HepG2 (cell line): ENCODE measurements around the gene TADA2B. TPM values are rescaled to one million over a fixed set of nuclear protein-coding genes. Genes with fewer than 3 reads are reported as not detected.

Experiments
- IKZF1 ChIP-seq: fragments of 450-650 bp; IDR thresholded peaks from 2 replicates; pipeline ENCODE4 v1.7.1; 2016
- NFIB ChIP-seq: sonication (generic); formaldehyde crosslinking; IDR thresholded peaks from 2 replicates; pipeline ENCODE4 v1.9.0; 2021; ENCODE audit warnings: missing genetic modification reagents, mild to moderate bottlenecking, borderline replicate concordance
- SAP130 ChIP-seq: IDR thresholded peaks from 2 replicates; pipeline ENCODE4 v1.6.1; 2016; ENCODE audit warnings: low read depth
- TAF15 ChIP-seq: fragments of 200-400 bp; formaldehyde crosslinking; IDR thresholded peaks from one replicate; pipeline ENCODE4 v1.6.1; 2018; ENCODE audit warnings: mild to moderate bottlenecking, low read depth, low read length; ENCODE audit not compliant: poor library complexity, severe bottlenecking
- TARDBP ChIP-seq: sonication (generic); formaldehyde crosslinking; IDR thresholded peaks from 2 replicates; pipeline ENCODE4 v1.8.0; 2022; ENCODE audit warnings: mild to moderate bottlenecking, missing genetic modification reagents
- YEATS4 ChIP-seq: sonication (generic); formaldehyde crosslinking; IDR thresholded peaks from 2 replicates; pipeline ENCODE4 v1.4.0; 2020; ENCODE audit warnings: missing genetic modification reagents, borderline replicate concordance
- ZBTB1 ChIP-seq: sonication (generic); formaldehyde crosslinking; IDR thresholded peaks from 2 replicates; pipeline ENCODE4 v1.4.0; 2020; ENCODE audit warnings: missing genetic modification reagents, borderline replicate concordance
- ZIK1 ChIP-seq: sonication (generic); formaldehyde crosslinking; IDR thresholded peaks from 2 replicates; pipeline ENCODE4 v1.5.0; 2020; ENCODE audit warnings: mild to moderate bottlenecking, low read depth, missing genetic modification reagents, borderline replicate concordance
- ZNF33B ChIP-seq: sonication (generic); formaldehyde crosslinking; IDR thresholded peaks from 2 replicates; pipeline ENCODE4 v1.5.1; 2020; ENCODE audit warnings: mild to moderate bottlenecking, missing genetic modification reagents
- ZNF572 ChIP-seq: sonication (generic); formaldehyde crosslinking; IDR thresholded peaks from 2 replicates; pipeline ENCODE4 v1.5.1; 2020; ENCODE audit warnings: mild to moderate bottlenecking, missing genetic modification reagents
- ZNF780A ChIP-seq: sonication (generic); formaldehyde crosslinking; IDR thresholded peaks from 2 replicates; pipeline ENCODE4 v1.8.0; 2022; ENCODE audit warnings: mild to moderate bottlenecking, missing genetic modification reagents, moderate library complexity
- polyA plus RNA-seq, 8 experiments: library from polyadenylated mRNA; depleted of rRNA in 3 of 8; stranded (reverse) in 7 of 8; unstranded in 1 of 8; fragments of >200 nt; fragmentation: Illumina TruSeq in 4 of 8; extraction: Trizol in 4 of 8; gene quantifications; 2 replicates each; pipeline versions ENCODE4 v1.2.1 to v1.2.3, GENCODE V29; 2011 to 2016; ENCODE audit warnings: low read depth in 4 of 8, missing spikeins in 1 of 8, mixed read lengths in 1 of 8; ENCODE audit not compliant: insufficient read depth in 1 of 8
- total RNA-seq, 5 experiments: library from RNA; depleted of rRNA; stranded (reverse); fragments of >200 nt; fragmentation: Illumina TruSeq; extraction: Trizol; gene quantifications; 2 replicates each; pipeline ENCODE4 v1.2.3, GENCODE V29; 2016; ENCODE audit warnings: low read depth in 1 of 5
- TF ChIP-seq, protein P1 (sequence below): sonication (generic); formaldehyde crosslinking; conservative IDR thresholded peaks from 2 replicates; pipeline ENCODE4 v1.8.0; 2022; ENCODE audit warnings: missing genetic modification reagents
- TF ChIP-seq, protein P2 (sequence below): sonication (generic); formaldehyde crosslinking; IDR thresholded peaks from 2 replicates; pipeline ENCODE4 v1.4.0; 2020; ENCODE audit warnings: mild to moderate bottlenecking, missing genetic modification reagents, borderline replicate concordance
- TF ChIP-seq, protein P3 (sequence below): sonication (generic); formaldehyde crosslinking; IDR thresholded peaks from 2 replicates; pipeline ENCODE4 v1.8.0; 2023; ENCODE audit warnings: mild to moderate bottlenecking, missing genetic modification reagents
- TF ChIP-seq, protein P4 (sequence below): IDR thresholded peaks from 2 replicates; pipeline ENCODE4 v1.6.1; 2018; ENCODE audit warnings: missing genetic modification reagents, mild to moderate bottlenecking, missing compliant biosample characterization
- TF ChIP-seq, protein P5 (sequence below): sonication (generic); formaldehyde crosslinking; IDR thresholded peaks from 2 replicates; pipeline ENCODE4 v1.8.0; 2022; ENCODE audit warnings: mild to moderate bottlenecking, missing genetic modification reagents
- TF ChIP-seq, protein P6 (sequence below): sonication (generic); formaldehyde crosslinking; conservative IDR thresholded peaks from 2 replicates; pipeline ENCODE4 v1.8.0; 2022; ENCODE audit warnings: low read depth, missing genetic modification reagents

The TADA2B gene
- total and polyA plus RNA-seq, 2 of the 13 experiments (the other 11 are each of a cell fraction or from before 2014, with no cell fraction given), result 4.6 to 8.9 TPM

DNA sequence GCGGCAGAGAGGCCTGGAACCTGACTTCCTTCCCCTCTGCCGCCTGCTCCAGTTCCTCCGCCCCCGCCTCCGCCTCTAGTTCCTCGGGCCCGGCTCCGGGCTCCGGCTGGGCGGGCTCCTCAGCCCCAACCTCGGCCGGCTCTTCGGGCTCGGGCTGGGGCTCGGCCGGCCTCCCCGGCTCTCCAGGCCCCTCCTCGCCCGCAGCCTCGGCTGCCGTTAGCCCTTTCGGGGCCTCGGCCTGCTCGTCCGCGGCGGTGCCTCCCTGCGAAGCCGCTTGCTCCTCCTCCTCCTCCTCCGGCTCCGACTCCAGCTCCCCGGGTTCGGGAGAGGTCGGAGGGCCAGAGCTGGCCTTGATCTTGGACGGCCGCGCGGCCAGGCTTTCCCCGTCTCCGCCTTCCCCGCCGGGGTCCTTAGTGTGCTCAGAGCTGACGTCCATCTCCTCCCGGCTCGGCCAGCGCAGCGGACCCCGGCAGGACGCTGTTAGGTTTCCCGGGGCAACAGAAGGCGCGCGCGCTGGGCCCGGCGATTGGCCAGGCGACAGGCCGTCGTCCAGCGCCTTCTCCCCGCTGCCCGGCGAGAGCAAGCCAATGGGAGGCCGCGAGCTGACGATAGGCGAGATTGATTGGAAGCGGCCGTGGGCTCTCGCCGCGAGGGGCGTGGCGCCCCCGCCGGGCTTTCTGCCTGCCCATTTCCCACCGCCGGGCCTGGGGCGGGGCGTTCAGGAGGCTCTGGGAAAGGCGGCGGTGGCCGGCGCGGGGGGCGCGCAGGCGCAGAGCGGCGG lies 479 bp upstream of the TADA2B start (continued):
- TF ChIP-seq, protein P1, sequence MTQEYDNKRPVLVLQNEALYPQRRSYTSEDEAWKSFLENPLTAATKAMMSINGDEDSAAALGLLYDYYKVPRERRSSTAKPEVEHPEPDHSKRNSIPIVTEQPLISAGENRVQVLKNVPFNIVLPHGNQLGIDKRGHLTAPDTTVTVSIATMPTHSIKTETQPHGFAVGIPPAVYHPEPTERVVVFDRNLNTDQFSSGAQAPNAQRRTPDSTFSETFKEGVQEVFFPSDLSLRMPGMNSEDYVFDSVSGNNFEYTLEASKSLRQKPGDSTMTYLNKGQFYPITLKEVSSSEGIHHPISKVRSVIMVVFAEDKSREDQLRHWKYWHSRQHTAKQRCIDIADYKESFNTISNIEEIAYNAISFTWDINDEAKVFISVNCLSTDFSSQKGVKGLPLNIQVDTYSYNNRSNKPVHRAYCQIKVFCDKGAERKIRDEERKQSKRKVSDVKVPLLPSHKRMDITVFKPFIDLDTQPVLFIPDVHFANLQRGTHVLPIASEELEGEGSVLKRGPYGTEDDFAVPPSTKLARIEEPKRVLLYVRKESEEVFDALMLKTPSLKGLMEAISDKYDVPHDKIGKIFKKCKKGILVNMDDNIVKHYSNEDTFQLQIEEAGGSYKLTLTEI (CRISPR knock-in tag), result no peak
- TF ChIP-seq, protein P2, sequence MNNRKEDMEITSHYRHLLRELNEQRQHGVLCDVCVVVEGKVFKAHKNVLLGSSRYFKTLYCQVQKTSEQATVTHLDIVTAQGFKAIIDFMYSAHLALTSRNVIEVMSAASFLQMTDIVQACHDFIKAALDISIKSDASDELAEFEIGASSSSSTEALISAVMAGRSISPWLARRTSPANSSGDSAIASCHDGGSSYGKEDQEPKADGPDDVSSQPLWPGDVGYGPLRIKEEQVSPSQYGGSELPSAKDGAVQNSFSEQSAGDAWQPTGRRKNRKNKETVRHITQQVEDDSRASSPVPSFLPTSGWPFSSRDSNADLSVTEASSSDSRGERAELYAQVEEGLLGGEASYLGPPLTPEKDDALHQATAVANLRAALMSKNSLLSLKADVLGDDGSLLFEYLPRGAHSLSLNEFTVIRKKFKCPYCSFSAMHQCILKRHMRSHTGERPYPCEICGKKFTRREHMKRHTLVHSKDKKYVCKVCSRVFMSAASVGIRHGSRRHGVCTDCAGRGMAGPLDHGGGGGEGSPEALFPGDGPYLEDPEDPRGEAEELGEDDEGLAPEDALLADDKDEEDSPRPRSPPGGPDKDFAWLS (CRISPR knock-in tag), result no peak
- no peak for TF ChIP-seq ZNF572 (CRISPR knock-in tag)
- no peak for TF ChIP-seq ZBTB1 (CRISPR knock-in tag)
- TF ChIP-seq TARDBP, result no peak
- TF ChIP-seq ZIK1 (CRISPR knock-in tag), result no peak
- TF ChIP-seq, protein P3, sequence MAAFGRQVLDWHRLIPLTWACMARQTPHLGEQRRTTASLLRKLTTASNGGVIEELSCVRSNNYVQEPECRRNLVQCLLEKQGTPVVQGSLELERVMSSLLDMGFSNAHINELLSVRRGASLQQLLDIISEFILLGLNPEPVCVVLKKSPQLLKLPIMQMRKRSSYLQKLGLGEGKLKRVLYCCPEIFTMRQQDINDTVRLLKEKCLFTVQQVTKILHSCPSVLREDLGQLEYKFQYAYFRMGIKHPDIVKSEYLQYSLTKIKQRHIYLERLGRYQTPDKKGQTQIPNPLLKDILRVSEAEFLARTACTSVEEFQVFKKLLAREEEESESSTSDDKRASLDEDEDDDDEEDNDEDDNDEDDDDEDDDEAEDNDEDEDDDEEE, result peak; percentile 70; the same call in 1 of the 2 replicates
- TF ChIP-seq, protein P4, sequence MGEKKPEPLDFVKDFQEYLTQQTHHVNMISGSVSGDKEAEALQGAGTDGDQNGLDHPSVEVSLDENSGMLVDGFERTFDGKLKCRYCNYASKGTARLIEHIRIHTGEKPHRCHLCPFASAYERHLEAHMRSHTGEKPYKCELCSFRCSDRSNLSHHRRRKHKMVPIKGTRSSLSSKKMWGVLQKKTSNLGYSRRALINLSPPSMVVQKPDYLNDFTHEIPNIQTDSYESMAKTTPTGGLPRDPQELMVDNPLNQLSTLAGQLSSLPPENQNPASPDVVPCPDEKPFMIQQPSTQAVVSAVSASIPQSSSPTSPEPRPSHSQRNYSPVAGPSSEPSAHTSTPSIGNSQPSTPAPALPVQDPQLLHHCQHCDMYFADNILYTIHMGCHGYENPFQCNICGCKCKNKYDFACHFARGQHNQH (CRISPR knock-in tag), result peak; percentile 57; the same call in 1 of the 2 replicates
- no peak for TF ChIP-seq IKZF1
- no peak for TF ChIP-seq ZNF33B (CRISPR knock-in tag)
- TF ChIP-seq TAF15, result no peak
- peak; percentile 100 for TF ChIP-seq SAP130 (CRISPR knock-in tag)
- no peak for TF ChIP-seq NFIB (CRISPR knock-in tag)
- 0 out of 2 replicates have a peak, but pooled peaks have one; percentile 2 for TF ChIP-seq YEATS4 (CRISPR knock-in tag)
- TF ChIP-seq, protein P5, sequence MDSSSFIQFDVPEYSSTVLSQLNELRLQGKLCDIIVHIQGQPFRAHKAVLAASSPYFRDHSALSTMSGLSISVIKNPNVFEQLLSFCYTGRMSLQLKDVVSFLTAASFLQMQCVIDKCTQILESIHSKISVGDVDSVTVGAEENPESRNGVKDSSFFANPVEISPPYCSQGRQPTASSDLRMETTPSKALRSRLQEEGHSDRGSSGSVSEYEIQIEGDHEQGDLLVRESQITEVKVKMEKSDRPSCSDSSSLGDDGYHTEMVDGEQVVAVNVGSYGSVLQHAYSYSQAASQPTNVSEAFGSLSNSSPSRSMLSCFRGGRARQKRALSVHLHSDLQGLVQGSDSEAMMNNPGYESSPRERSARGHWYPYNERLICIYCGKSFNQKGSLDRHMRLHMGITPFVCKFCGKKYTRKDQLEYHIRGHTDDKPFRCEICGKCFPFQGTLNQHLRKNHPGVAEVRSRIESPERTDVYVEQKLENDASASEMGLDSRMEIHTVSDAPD (CRISPR knock-in tag), result no peak
- TF ChIP-seq ZNF780A (CRISPR knock-in tag), result no peak
- TF ChIP-seq, protein P6, sequence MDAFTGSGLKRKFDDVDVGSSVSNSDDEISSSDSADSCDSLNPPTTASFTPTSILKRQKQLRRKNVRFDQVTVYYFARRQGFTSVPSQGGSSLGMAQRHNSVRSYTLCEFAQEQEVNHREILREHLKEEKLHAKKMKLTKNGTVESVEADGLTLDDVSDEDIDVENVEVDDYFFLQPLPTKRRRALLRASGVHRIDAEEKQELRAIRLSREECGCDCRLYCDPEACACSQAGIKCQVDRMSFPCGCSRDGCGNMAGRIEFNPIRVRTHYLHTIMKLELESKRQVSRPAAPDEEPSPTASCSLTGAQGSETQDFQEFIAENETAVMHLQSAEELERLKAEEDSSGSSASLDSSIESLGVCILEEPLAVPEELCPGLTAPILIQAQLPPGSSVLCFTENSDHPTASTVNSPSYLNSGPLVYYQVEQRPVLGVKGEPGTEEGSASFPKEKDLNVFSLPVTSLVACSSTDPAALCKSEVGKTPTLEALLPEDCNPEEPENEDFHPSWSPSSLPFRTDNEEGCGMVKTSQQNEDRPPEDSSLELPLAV, result no peak
